ENCODE data around the gene ZNF496. TPM values are rescaled to one million over a fixed set of nuclear protein-coding genes. Genes with fewer than 3 reads are reported as not detected.
"Not testable (repeated sequence)": the region's sequence is repeated elsewhere in the genome, so short reads cannot be mapped to it uniquely, and the experiment has no call there.

The ZNF496 gene
- total RNA-seq, 3 donors from 2014 or later (not counting 1 experiment from before 2014, with no cell fraction given), result 25.6 to 33.0 (median 27.9) TPM

GRCh38 chr1:247366926-247367645 is 35.4 kb upstream of the ZNF496 start:
- Mint-ChIP-seq H3K9me3 (no peaks in the 10 kb centered on the region), H3K27ac (no peak overlapping the region), H3K4me1 (peaks cover 0 to 7% of the 10 kb centered on the region in 2 donors), H3K4me3 (no peak overlapping the region), H3K36me3 (no peaks in the 10 kb centered on the region), H3K27me3 (ENCODE audit: low read depth in 2 of 2) (no peaks in the 10 kb centered on the region)
- 75% methylated on average over 2 of the region's 4 CpGs for WGBS (ENCODE audit: insufficient coverage)
- H3K9me3 ChIP-seq (ENCODE audit: control insufficient read depth, insufficient read depth, low read length), result peaks cover 3% of the 10 kb centered on the region
- TF ChIP-seq CTCF (IDR thresholded peaks at IDR 0.05), result no peak
- no peaks in the 10 kb centered on the region for H3K4me1 ChIP-seq (ENCODE audit: control insufficient read depth, insufficient read depth, low read length)
- H3K27ac ChIP-seq (ENCODE audit: low read length), result no peak overlapping the region
- intact Hi-C loops (cut with micrococcal nuclease), result no loop called here
- no peak for DNase-seq
- no peaks in the 10 kb centered on the region for H3K36me3 ChIP-seq (ENCODE audit: control insufficient read depth, insufficient read depth, low read length)
- no peaks in the 10 kb centered on the region for H3K27me3 ChIP-seq (ENCODE audit: control insufficient read depth, insufficient read depth, low read length)
- no peak overlapping the region for H3K4me3 ChIP-seq (ENCODE audit: low read length)
- no peak for ATAC-seq

DNA sequence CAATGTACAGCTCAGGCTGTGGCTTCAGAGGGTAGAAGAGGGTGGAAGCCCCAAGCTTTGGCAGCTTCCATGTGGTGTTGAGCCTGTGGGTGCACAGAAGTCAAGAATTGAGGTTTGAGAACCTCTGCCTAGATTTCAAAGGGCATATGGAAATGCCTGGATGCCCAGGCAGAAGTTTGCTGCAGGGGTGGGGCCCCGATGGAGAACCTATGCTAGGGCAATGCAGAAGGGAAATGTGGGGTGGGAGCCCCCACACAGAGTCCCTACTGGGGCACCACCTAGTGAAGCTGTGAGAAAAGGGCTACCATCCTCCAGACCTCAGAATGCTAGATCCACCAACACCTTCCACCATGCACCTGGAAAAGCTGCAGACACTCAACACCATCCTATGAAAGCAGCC is 34.7 kb upstream of the ZNF496 start:
- ATAC-seq; H3K27me3 ChIP-seq (ENCODE audit: control insufficient read depth, insufficient read depth, low read length); H3K4me1 ChIP-seq (ENCODE audit: control insufficient read depth, insufficient read depth, low read length); H3K36me3 ChIP-seq (ENCODE audit: control insufficient read depth, insufficient read depth, low read length); H3K4me1 Mint-ChIP-seq; intact Hi-C loops (cut with micrococcal nuclease); H3K36me3 Mint-ChIP-seq; H3K4me3 ChIP-seq (ENCODE audit: low read length); H3K9me3 Mint-ChIP-seq; H3K9me3 ChIP-seq (ENCODE audit: control insufficient read depth, insufficient read depth, low read length); H3K27ac Mint-ChIP-seq; H3K27me3 Mint-ChIP-seq (ENCODE audit: low read depth in 2 of 2); DNase-seq; H3K27ac ChIP-seq (ENCODE audit: low read length); H3K4me3 Mint-ChIP-seq: not testable (repeated sequence)
- 90% methylated on average over 1 of the region's 1 CpG for WGBS (ENCODE audit: insufficient coverage)

GRCh38 chr1:247365023-247365422 is 33.4 kb upstream of the ZNF496 start:
- Mint-ChIP-seq H3K27ac (no peak overlapping the region), H3K9me3 (no peaks in the 10 kb centered on the region), H3K4me3 (no peak overlapping the region), H3K27me3 (ENCODE audit: low read depth in 2 of 2) (peaks cover 0 to 5% of the 10 kb centered on the region in 2 donors), H3K4me1 (peaks cover 0 to 7% of the 10 kb centered on the region in 2 donors), H3K36me3 (no peaks in the 10 kb centered on the region)
- H3K9me3 ChIP-seq (ENCODE audit: control insufficient read depth, insufficient read depth, low read length), result peaks cover 3% of the 10 kb centered on the region
- no peak for DNase-seq
- TF ChIP-seq CTCF (IDR thresholded peaks at IDR 0.05), result no peak
- intact Hi-C loops (cut with micrococcal nuclease), result no loop called here
- ATAC-seq, result no peak
- 89% methylated on average over 7 of the region's 7 CpGs for WGBS (ENCODE audit: insufficient coverage)
- no peak overlapping the region for H3K4me3 ChIP-seq (ENCODE audit: low read length)
- H3K36me3 ChIP-seq (ENCODE audit: control insufficient read depth, insufficient read depth, low read length), result no peaks in the 10 kb centered on the region
- H3K27ac ChIP-seq (ENCODE audit: low read length), result no peak overlapping the region
- H3K4me1 ChIP-seq (ENCODE audit: control insufficient read depth, insufficient read depth, low read length), result no peaks in the 10 kb centered on the region
- no peaks in the 10 kb centered on the region for H3K27me3 ChIP-seq (ENCODE audit: control insufficient read depth, insufficient read depth, low read length)

DNA sequence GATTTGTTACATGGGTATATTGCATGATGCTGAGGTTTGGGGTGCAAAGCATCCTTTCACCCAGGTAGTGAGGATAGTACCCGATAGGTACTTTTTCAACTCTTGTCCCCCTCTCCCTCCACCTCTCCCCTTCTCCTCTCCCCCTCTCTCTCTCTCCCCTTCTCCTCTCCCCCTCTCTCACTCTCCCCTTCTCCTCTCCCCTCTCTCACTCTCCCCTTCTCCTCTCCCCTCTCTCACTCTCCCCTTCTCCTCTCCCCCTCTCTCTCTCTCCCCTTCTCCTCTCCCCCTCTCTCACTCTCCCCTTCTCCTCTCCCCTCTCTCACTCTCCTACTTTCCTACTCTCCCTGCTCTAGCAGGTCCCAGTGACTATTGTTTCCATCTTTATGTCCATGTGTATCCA is 31.3 kb upstream of the ZNF496 start:
- H3K4me3 Mint-ChIP-seq; H3K9me3 Mint-ChIP-seq; H3K4me3 ChIP-seq (ENCODE audit: low read length); H3K4me1 ChIP-seq (ENCODE audit: control insufficient read depth, insufficient read depth, low read length); H3K4me1 Mint-ChIP-seq; H3K27me3 ChIP-seq (ENCODE audit: control insufficient read depth, insufficient read depth, low read length); DNase-seq; H3K9me3 ChIP-seq (ENCODE audit: control insufficient read depth, insufficient read depth, low read length); H3K36me3 Mint-ChIP-seq; H3K36me3 ChIP-seq (ENCODE audit: control insufficient read depth, insufficient read depth, low read length); ATAC-seq; H3K27me3 Mint-ChIP-seq (ENCODE audit: low read depth in 2 of 2); H3K27ac ChIP-seq (ENCODE audit: low read length); intact Hi-C loops (cut with micrococcal nuclease): not testable (repeated sequence)
- H3K27ac Mint-ChIP-seq, result peak overlapping the region in 1 of 2 donors; percentile 50
- 100% methylated on average over 1 of the region's 1 CpG for WGBS (ENCODE audit: insufficient coverage)

All from natural killer cell (primary cell).